Fibroblast of skin of left quadriceps (primary cell): ENCODE measurements around the gene MARCHF5.

Source experiments
- DNase-seq, 2 experiments: peaks; one replicate each; pipeline ENCODE4 v3.0.0-alpha.2; 2013; ENCODE audit warnings: low read depth in 2 of 2

The MARCHF5 gene, protein sequence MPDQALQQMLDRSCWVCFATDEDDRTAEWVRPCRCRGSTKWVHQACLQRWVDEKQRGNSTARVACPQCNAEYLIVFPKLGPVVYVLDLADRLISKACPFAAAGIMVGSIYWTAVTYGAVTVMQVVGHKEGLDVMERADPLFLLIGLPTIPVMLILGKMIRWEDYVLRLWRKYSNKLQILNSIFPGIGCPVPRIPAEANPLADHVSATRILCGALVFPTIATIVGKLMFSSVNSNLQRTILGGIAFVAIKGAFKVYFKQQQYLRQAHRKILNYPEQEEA

DNA sequence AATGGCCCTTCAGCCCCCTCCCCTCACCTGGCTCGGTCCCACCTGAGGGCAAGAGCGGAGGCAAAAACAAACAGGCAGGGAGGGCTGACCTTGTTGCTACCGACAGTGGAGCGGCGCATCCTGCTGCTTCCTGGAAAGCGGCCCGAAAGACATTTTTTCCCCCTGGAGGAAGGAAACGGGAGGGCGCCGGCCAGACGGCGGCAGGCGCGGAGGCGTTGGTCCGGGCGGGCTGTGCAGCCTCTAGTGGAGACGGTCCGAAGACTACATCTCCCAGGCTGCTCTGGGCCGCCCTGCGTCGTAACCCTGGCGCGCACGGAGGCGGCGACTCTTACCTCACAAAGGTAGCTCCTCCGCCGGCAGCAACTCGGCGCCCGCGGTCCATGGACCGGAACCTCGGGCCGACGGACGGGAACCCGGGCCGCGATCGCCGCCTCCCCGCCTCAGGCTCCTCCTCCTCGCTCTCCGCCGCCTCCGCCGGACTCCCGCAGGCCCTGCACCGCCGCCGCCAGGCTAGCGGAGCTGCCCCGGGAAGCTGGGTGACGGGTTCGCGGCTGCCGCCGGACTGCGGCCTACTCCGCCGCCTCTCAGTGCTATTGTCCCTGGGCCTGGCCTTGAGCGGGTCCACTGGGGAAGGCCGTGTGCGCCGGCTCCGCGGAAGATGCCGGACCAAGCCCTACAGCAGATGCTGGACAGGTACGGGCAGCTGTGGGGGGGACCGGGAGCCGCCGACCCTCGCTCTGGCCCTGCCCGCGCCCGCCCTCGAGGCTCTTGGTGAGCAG is at the start of gene MARCHF5, which contains the start of gene CPEB3:
Gene MARCHF5, plus strand, starts transcription at position 331 of the 779 bp plus-strand sequence. Its CDS starts 328 bp downstream, at position 659.
Gene CPEB3, minus strand, starts transcription at position 242 of the 779 bp plus-strand sequence. CDS start 50,728 bp downstream, outside the sequence.
- peak; percentile 89 for DNase-seq

DNA sequence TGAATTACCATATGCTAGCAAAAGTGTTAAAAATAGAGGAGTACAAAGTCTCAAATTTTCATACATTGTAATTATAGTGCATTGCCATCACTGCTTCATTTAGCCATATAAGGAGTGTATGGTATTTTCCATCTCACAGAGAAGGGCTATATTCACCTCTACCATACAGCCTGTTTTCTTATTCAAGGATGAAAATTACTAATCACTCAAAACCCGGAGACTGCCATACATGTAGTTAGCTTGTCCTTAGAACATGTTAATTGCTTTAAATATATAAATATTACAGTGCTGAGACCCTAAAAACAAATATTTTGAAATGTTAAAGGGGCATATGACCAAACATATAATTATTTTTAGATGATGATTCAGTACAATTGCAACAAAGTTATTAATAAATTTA is 49.5 kb upstream of the MARCHF5 start:
- no peak for DNase-seq

DNA sequence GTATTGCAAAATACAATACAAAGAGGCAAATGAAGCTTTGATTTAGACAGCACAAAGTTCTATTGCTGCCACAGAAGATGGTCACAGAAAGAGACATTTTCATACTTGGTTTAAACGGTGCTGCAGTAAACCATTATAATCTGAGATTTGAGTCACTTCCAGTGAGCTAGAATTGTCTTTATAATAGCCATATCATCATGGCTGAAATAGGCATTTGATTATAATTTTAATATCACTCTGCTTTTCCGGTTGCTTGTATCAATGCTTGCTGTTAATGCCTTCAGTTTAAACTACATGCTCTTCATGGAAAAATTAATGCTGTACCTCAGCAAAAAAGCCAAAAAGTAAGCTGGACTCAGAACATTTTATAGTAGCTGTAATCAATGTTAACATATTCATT is 48.6 kb upstream of the MARCHF5 start:
- DNase-seq: no peak

DNA sequence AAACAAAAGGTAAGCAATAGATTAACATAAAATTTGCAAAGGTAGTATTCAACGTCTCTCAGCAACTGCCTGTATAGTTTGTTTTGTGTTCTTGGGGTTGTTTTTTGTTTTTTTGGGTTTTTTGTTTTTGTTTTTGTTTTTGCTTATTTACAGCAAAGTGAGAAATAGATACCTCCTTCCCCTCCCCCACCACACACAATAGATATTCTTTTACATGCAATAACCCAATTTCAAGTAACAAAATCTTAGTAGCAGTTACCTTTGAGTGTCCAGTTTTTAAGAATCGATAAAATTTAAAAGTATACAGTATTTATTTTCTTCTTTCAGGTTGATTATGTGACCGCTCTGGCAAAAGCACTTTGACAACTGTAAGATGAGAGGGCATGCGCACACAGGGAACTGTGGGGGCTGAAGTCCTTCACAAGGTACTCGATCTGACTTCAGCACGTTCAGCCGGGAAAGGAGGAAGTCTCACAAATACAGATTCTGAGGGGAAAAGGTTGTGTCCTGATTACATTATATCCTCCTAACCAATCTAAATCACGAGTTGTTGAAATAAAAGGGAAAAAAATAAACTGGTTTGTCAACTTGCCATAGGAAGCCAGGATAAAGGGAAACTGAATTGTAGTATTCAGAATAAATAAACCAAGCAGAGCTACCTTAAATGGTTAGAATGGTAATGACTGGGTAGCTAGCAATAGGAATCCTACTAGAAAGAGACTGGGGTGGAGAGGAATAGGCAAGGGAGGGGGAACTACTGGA is 47.9 kb upstream of the MARCHF5 start:
- DNase-seq: no peak

GRCh38 chr10:92244796-92245195 is 46.2 kb upstream of the MARCHF5 start:
- DNase-seq: no peak

- DNase-seq: no peak
Measured at GRCh38 chr10:92248566-92248965, 42.4 kb upstream of the MARCHF5 start.

DNA sequence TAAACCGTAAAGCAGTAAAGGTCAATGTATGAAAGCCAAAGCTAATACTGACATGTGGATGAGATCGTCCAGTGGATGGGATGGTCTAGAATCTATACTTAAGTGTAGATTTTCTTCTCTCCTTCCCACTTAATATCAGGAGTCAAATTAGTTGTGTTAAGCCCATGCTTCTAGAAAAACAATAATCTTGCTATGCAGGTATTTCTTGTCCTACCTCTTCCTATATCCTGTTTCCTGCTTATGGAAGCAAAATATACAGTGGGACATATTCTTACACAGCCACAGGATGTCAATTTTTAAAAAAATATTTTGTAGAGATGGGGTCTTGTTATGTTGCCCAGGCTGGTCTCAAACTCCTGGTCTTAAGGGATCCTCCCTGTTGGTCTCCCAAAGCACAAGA is 27.6 kb upstream of the MARCHF5 start:
- DNase-seq: no peak

DNA sequence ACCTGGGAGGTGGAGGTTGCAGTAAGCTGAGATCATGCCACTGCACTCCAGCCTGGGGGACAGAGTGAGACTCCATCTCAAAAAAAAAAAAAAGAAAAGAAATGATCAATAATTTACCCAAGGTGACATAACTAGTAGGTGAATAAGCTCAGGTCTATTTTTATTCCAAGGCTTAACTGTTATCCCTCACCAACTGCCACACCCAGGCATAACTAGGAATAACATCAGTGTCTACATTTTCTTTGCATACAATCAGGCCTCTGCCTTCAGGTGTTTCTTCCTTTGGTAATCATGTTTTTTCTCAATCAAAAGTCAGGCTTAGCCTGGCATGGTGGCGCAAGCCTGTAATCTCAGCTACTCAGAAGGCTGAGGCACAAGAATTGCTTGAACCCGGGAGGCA is 26.7 kb upstream of the MARCHF5 start:
- no peak for DNase-seq

- DNase-seq: no peak
Measured at GRCh38 chr10:92265687-92266258, 25.2 kb upstream of the MARCHF5 start.

DNA sequence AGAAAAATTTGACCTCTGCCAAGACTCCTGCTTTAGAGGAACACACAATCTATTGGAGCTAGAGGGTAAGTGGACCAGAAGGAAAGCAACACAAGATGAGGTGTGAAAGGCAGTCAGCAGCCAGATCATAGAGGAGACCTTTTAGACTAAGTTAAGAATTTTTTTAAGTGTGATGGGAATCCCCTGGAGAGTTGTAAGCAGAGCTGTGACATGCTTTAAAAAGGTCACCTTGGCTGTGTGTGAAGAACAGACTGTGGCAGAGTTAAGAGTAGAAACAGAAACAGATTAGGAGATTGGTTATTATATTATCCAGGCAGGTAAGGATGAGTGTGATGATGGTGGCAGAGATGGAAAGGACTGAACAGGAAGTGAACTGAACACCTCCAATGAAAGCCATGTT is 23.6 kb upstream of the MARCHF5 start:
- DNase-seq: no peak

DNA sequence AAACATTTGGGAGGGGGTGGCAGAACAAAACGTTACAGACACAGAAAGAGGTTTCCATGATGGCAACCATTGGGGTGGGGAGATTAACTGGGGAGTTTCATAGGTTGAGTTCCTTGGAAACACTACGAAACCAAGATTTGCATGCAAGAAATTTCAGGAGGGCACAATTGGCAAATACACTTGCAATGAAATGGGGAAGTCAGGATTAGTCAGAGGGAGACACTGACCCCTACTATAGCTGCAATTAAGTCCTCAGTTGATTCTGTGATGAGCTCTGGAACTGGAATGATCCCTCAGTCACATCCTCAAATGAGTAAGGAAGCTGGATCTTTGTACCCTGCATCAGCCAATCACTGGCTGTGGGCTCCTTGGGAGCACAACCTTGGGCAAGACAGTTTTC is 22.2 kb upstream of the MARCHF5 start:
- no peak for DNase-seq

- no peak for DNase-seq
Measured at GRCh38 chr10:92274071-92274470, 16.9 kb upstream of the MARCHF5 start.

GRCh38 chr10:92278996-92279696 is 11.8 kb upstream of the MARCHF5 start:
- no peak for DNase-seq

- no peak for DNase-seq
Measured at GRCh38 chr10:92284112-92284704, 6.8 kb upstream of the MARCHF5 start.

- no peak for DNase-seq
Measured at GRCh38 chr10:92290076-92290836, 711 bp upstream of the MARCHF5 start.

- no peak for DNase-seq
Measured at GRCh38 chr10:92291616-92291865, 574 bp downstream of the MARCHF5 start.

- peak; percentile 18 to 20 for DNase-seq
Measured at GRCh38 chr10:92291921-92292845, 1.2 kb downstream of the MARCHF5 start.

GRCh38 chr10:92298487-92298886 is 7.5 kb downstream of the MARCHF5 start:
- no peak for DNase-seq

DNA sequence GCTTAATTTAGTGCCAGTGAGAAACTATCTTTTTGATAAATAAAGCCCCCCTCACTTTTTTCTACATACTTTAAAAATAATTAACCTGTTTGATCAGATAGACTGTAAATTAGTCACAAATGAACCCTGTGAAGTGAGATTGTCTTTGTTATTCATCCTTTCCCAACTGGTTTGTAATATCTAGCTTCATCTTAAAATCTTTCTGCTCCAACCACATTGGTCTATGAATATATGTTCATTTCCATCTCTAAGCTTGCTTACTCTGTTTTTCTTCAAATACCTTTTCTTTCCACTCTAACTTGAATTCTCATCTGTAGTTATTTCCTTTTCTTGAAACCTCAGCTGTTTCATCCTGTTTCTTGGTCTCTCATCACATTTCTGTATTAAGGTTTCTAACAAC is 12.1 kb downstream of the MARCHF5 start:
- no peak for DNase-seq
